Measurements from ENCODE around the gene CD84.

GRCh38 chr1:160539990-160540858 lies 39.1 kb downstream of the CD84 start:
- no peak for TF ChIP-seq CTCF (optimal IDR thresholded peaks at IDR 0.05 in 1 of 3, IDR thresholded peaks at IDR 0.05 in 1 of 3, conservative IDR thresholded peaks at IDR 0.05 in 1 of 3; ENCODE audit: extremely low read depth in 1 of 3, insufficient read depth in 2 of 3, low read length in 3 of 3)
- TF ChIP-seq EZH2 (IDR thresholded peaks at IDR 0.05; ENCODE audit: low read length), result no peak
